GM12801 (cell line): Measurements from ENCODE around the gene NIPA2.

Source experiments
- TF ChIP-seq, protein P1 (sequence below): IDR thresholded peaks from one replicate; pipeline ENCODE4 v1.5.1; 2011; ENCODE audit warnings: control low read depth; ENCODE audit not compliant: insufficient read length; ENCODE audit errors: extremely low read depth

The NIPA2 gene

GRCh38 chr15:22893081-22893480 is 54.6 kb downstream of the NIPA2 start:
- TF ChIP-seq, protein P1, sequence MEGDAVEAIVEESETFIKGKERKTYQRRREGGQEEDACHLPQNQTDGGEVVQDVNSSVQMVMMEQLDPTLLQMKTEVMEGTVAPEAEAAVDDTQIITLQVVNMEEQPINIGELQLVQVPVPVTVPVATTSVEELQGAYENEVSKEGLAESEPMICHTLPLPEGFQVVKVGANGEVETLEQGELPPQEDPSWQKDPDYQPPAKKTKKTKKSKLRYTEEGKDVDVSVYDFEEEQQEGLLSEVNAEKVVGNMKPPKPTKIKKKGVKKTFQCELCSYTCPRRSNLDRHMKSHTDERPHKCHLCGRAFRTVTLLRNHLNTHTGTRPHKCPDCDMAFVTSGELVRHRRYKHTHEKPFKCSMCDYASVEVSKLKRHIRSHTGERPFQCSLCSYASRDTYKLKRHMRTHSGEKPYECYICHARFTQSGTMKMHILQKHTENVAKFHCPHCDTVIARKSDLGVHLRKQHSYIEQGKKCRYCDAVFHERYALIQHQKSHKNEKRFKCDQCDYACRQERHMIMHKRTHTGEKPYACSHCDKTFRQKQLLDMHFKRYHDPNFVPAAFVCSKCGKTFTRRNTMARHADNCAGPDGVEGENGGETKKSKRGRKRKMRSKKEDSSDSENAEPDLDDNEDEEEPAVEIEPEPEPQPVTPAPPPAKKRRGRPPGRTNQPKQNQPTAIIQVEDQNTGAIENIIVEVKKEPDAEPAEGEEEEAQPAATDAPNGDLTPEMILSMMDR: no peak

GRCh38 chr15:22893881-22894280 is 55.4 kb downstream of the NIPA2 start:
- TF ChIP-seq, protein P1: no peak

DNA sequence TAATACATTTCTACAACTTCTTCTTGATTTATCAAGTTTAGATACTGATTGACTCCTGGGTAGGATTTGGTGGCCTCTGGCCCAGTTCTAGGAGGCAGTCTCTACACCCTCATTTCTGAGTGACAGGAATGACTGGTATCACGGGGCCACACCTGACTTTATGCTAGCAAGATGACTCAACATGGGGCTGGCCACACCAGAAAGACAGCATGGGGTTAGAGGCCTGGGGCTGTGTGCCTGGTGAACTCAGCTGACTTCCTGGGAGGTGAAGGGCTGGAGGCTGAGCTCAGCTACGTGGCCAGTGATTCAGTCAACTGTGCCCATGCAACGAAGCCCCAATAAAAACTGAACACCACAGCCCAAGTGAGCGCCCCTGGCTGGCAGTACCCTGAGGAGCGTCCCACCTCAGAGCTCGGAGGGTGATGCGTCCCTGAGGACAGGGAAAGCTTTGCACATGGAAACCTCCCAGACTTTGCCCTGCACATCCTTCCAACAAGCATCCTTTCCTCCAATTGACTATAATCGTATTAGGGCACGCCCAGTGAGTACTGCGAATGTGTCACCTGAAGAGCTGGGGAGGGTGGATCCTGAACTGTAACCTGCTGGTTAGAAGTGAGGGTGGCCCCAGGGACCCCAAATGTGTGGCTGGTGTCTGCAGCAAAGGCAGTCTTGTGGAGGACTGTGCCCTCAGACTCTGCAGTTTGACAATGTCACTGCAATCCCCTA is 57.2 kb downstream of the NIPA2 start:
- TF ChIP-seq, protein P1: no peak

DNA sequence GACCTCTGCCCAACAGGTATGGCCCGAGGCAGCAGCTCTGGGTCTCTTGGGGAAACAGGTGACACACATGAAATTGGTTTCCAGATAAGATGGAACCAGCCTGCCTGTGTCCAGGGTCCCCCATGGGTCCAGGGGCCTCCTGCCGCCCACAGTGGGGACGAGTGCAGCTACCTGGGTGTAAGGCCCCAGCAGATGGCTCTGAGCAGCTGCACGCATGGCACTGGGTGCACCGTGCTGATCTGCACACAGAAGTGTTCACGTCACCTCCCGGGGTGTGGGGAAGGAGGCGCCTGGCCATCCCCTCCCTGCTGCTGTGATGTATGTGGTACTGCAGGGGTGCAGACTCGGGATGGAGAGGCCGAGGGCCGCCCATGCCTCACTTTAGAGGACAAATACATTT is 63.6 kb downstream of the NIPA2 start:
- TF ChIP-seq, protein P1: no peak

DNA sequence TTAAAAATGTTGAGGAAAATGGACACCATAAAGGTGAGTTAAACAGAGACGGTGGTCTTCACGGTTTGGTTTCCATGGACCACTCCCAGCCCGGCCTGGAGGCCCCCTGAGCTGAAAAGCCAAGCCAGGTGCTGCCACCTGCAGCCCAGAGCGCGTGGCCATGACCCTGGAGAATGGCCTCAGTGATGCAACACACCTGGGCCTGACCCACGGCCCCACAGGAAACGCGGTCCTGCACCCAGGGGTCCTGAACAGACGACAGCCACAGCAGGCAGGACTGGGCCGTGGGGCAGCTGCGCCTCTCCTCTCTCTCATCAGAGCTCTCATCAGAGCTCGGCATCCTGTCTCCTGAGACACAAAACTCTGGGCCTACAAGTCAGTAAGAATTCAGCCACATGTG is 64.1 kb downstream of the NIPA2 start:
- TF ChIP-seq, protein P1: no peak

DNA sequence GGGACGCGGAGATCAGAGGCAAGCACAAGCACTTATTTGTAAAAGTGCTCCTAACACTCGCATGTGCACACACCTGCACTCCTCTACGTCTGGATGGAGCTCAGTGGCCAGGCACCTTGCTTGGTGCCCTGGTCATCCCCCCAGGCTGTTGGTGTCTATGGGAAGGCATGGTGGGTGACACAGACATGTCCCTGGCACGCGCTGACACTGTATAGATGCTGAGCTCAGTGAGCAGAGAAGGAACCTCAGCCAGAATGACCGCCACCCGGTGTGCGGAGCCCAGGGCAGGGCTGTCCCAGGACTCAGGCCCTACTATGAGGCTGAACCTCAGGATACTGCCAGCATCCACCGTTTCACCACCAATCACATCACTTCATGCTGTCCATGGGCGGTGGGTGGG is 64.5 kb downstream of the NIPA2 start:
- TF ChIP-seq, protein P1: no peak

- TF ChIP-seq, protein P1: no peak
These were observed 65.0 kb downstream of the NIPA2 start for GRCh38 chr15:22903427-22903826.
